Hepatocyte (in vitro differentiated cells): ENCODE data around the gene ARHGAP1. TPM values are rescaled to one million over a fixed set of nuclear protein-coding genes. Genes with fewer than 3 reads are reported as not detected.

Experiments used
- DNase-seq: peaks from one replicate; pipeline ENCODE4 v3.0.0-alpha.2; 2016; ENCODE audit warnings: low spot score
- H2AFZ ChIP-seq: fragments of 200-600 bp; sonication (generic); 2 replicates; pipeline ENCODE4 v1.6.0; 2016; ENCODE audit warnings: antibody characterized with exemption, mild to moderate bottlenecking
- H3K27ac ChIP-seq: fragments of 200-600 bp; sonication (generic); 2 replicates; pipeline ENCODE4 v1.5.1; 2016; ENCODE audit warnings: mild to moderate bottlenecking
- H3K27me3 ChIP-seq: fragments of 200-600 bp; sonication (generic); 2 replicates; pipeline ENCODE4 v1.6.1; 2016
- H3K36me3 ChIP-seq: fragments of 200-600 bp; sonication (generic); replicated peaks from 2 replicates; pipeline ENCODE4 v1.5.1; 2016; ENCODE audit warnings: low read depth; ENCODE audit not compliant: insufficient read depth
- H3K4me1 ChIP-seq: fragments of 200-600 bp; sonication (generic); 2 replicates; pipeline ENCODE4 v1.5.1; 2016; ENCODE audit warnings: mild to moderate bottlenecking, moderate library complexity; ENCODE audit not compliant: insufficient read depth
- H3K4me2 ChIP-seq: fragments of 200-600 bp; sonication (generic); 2 replicates; pipeline ENCODE4 v1.6.0; 2016
- H3K4me3 ChIP-seq: fragments of 200-600 bp; sonication (generic); 2 replicates; pipeline ENCODE4 v1.5.1; 2016; ENCODE audit warnings: mild to moderate bottlenecking
- H3K79me2 ChIP-seq: fragments of 200-600 bp; sonication (generic); 2 replicates; pipeline ENCODE4 v1.6.0; 2017; ENCODE audit warnings: mild to moderate bottlenecking
- H3K9me2 ChIP-seq: fragments of 200-600 bp; sonication (generic); replicated peaks from 2 replicates; pipeline ENCODE4 v1.6.0; 2017; ENCODE audit warnings: mild to moderate bottlenecking; ENCODE audit not compliant: insufficient read depth
- H3K9me3 ChIP-seq: fragments of 200-600 bp; sonication (generic); 2 replicates; pipeline ENCODE4 v1.5.1; 2016; ENCODE audit warnings: low read depth, mild to moderate bottlenecking
- H4K20me1 ChIP-seq: fragments of 200-600 bp; sonication (generic); 2 replicates; pipeline ENCODE4 v1.6.0; 2016; ENCODE audit warnings: mild to moderate bottlenecking; ENCODE audit not compliant: insufficient read depth, poor library complexity, severe bottlenecking
- CTCF ChIP-seq: fragments of 200-600 bp; sonication (generic); IDR thresholded peaks from 2 replicates; pipeline ENCODE4 v1.5.1; 2016; ENCODE audit warnings: antibody characterized with exemption, mild to moderate bottlenecking; ENCODE audit not compliant: poor library complexity
- EZH2 ChIP-seq: fragments of 200-600 bp; sonication (generic); IDR thresholded peaks from 2 replicates; pipeline ENCODE4 v1.6.1; 2016; ENCODE audit warnings: antibody characterized with exemption, mild to moderate bottlenecking, borderline replicate concordance
- EZH2phosphoT487 ChIP-seq: fragments of 200-600 bp; sonication (generic); IDR thresholded peaks from one replicate; pipeline ENCODE4 v1.6.1; 2018; ENCODE audit warnings: antibody characterized with exemption, mild to moderate bottlenecking, low read depth, moderate library complexity; ENCODE audit not compliant: unreplicated experiment, severe bottlenecking
- WGBS: methylation state at CpG from one replicate; pipeline ENCODE4 v1.1.6; 2016; ENCODE audit warnings: low lambda C conversion rate; ENCODE audit errors: missing lambda C conversion rate; 5-methylcytosine and 5-hydroxymethylcytosine counted together
- polyA plus RNA-seq: library from polyadenylated mRNA; unstranded; fragments of >200 nt; fragmentation: Nextera tagmentation; extraction: Ambion mirVana; gene quantifications from 2 replicates; pipeline ENCODE4 v1.2.1, GENCODE V29; 2016
- total RNA-seq: library from RNA; depleted of rRNA; stranded (reverse); fragments of >200 nt; gene quantifications from 2 replicates; pipeline ENCODE4 v1.2.3, GENCODE V29; 2014

ARHGAP1 gene
- total and polyA plus RNA-seq, 2 experiments from 2014 or later, result 23.4 to 62.8 TPM

DNA sequence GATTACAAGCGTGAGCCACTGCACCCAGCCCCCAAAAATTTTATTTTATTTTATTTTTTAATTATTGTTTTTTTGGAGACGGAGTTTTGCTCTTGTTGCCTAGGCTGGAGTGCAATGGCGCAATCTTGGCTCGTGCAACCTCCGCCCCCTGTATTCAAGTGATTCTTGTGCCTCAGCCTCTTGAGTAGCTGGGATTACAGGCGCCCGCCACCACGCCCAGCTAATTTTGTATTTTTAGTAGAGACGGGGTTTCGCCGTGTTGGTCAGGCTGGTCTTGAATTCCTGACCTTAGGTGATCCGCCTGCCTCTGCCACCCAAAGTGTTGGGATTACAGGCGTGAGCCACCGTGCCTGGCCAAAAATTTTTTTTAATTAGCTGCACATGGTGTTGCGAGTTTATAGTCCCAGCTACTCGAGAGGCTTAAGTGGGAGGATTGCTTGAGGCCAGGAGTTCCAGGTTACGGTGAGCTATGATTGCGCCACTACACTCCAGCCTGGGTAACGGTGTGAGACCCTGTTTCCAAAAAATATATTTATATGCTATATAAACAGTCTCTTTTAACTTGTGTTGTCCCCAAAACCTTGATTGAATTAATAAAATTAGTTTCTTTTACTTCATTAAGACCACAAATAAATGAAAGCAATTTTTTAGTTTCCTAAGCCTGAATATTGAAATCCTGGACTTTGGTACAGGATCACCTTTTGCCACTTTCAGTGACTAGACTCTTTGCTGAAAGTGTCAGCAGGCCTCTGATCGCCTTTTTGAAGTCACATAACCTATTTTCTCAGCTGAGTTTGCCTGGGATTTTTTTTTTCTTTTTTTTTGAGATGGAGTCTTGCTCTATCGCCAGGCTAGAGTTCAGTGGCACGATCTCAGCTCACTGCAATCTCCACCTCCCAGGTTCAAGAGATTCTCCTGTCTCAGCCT, 66.9 kb downstream of the ARHGAP1 start:
- peaks cover 31% of the 10 kb centered on the region for H3K79me2 ChIP-seq
- no peak overlapping the region for H3K27ac ChIP-seq
- TF ChIP-seq EZH2phosphoT487, result no peak
- TF ChIP-seq EZH2, result no peak
- no peak for TF ChIP-seq CTCF
- no peaks in the 10 kb centered on the region for H3K4me1 ChIP-seq
- H2AFZ ChIP-seq, result no peak overlapping the region
- no peaks in the 10 kb centered on the region for H3K9me3 ChIP-seq
- H3K4me2 ChIP-seq, result no peak overlapping the region
- no peaks in the 10 kb centered on the region for H3K9me2 ChIP-seq
- H3K27me3 ChIP-seq, result no peaks in the 10 kb centered on the region
- H3K36me3 ChIP-seq, result no peaks in the 10 kb centered on the region
- no peak overlapping the region for H3K4me3 ChIP-seq
- 93% methylated on average over 22 of the region's 22 CpGs for WGBS
- DNase-seq, result no peak
- H4K20me1 ChIP-seq, result no peaks in the 10 kb centered on the region

DNA sequence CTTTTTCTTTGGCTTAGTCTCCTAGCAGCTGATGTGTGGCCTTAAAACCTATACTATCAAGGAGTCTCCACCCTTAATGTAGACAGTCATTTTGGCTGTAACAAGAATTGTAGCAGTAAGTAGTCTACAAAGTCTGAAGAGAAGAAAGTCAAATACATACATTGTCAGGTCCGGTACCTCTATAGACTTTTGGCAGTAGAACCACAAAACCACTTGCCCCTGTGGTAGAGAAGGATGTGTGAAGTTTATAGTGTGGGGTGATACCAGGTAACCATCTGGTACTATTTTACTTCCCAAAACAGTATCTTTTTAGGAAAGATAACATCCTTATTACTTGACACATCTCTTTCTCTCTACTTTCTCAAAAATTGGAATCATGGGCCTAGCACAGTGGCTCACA, 67.9 kb downstream of the ARHGAP1 start:
- Histone ChIP-seq H3K36me3 (no peaks in the 10 kb centered on the region), H3K27me3 (no peaks in the 10 kb centered on the region), H3K4me2 (no peak overlapping the region), H3K9me2 (no peaks in the 10 kb centered on the region), H2AFZ (no peak overlapping the region), H4K20me1 (no peaks in the 10 kb centered on the region), H3K27ac (no peak overlapping the region), H3K9me3 (no peaks in the 10 kb centered on the region), H3K4me3 (no peak overlapping the region), H3K79me2 (peaks cover 29% of the 10 kb centered on the region), H3K4me1 (no peaks in the 10 kb centered on the region)
- TF ChIP-seq EZH2, result no peak
- DNase-seq, result no peak
- WGBS, result 97% methylated on average over 1 of the region's 1 CpG

- Histone ChIP-seq H3K9me2 (no peaks in the 10 kb centered on the region), H3K27me3 (no peaks in the 10 kb centered on the region), H4K20me1 (no peaks in the 10 kb centered on the region), H3K4me2 (no peak overlapping the region), H3K9me3 (no peaks in the 10 kb centered on the region), H3K79me2 (peaks cover 31% of the 10 kb centered on the region), H2AFZ (no peak overlapping the region), H3K36me3 (no peaks in the 10 kb centered on the region), H3K27ac (no peak overlapping the region), H3K4me3 (no peak overlapping the region), H3K4me1 (no peaks in the 10 kb centered on the region)
- no peak for DNase-seq
- 95% methylated on average over 2 of the region's 2 CpGs for WGBS
- TF ChIP-seq EZH2 (no peak), EZH2phosphoT487 (no peak), CTCF (no peak)
Observed at GRCh38 chr11:46631676-46632075, 68.7 kb downstream of the ARHGAP1 start.

- TF ChIP-seq CTCF, result no peak
- no peak for TF ChIP-seq EZH2phosphoT487
- no peak for TF ChIP-seq EZH2
Observed at GRCh38 chr11:46630237-46630636, 70.2 kb downstream of the ARHGAP1 start.

More at GRCh38 chr11:46630237-46630636, 70.2 kb downstream of the ARHGAP1 start:
- Histone ChIP-seq H4K20me1 (no peaks in the 10 kb centered on the region), H3K27ac (no peak overlapping the region), H3K4me2 (no peak overlapping the region), H3K4me1 (no peaks in the 10 kb centered on the region), H2AFZ (no peak overlapping the region), H3K27me3 (no peaks in the 10 kb centered on the region), H3K36me3 (no peaks in the 10 kb centered on the region), H3K9me2 (no peaks in the 10 kb centered on the region), H3K79me2 (peaks cover 40% of the 10 kb centered on the region), H3K9me3 (no peaks in the 10 kb centered on the region), H3K4me3 (no peak overlapping the region)
- no peak for DNase-seq
- WGBS, result 97% methylated on average over 1 of the region's 1 CpG
